Measurements from ENCODE around the gene TACC2. TPM values are rescaled to one million over a fixed set of nuclear protein-coding genes. Genes with fewer than 3 reads are reported as not detected.

The TACC2 gene
- total and polyA plus RNA-seq, 2 donors (not counting 3 experiments of a cell fraction or from before 2014, with no cell fraction given) = 14.4 to 46.2 TPM

GRCh38 chr10:121976607-121977006 is 12.4 kb upstream of the TACC2 start:
- FAIRE-seq (no peak), DNase-seq (ENCODE audit: low read depth, low spot score) (no peak)
- Histone ChIP-seq H3K9me1 (replicated peaks; ENCODE audit: control insufficient read depth, extremely low read depth, insufficient read depth, low read length) (no peaks in the 10 kb centered on the region), H3K36me3 (ENCODE audit: control insufficient read depth in 2 of 2, extremely low read depth in 1 of 2, insufficient read depth in 2 of 2, low read length in 2 of 2) (no peaks in the 10 kb centered on the region), H3K9me3 (replicated peaks; ENCODE audit: control insufficient read depth, insufficient read depth, low read length) (no peaks in the 10 kb centered on the region), H2AFZ (ENCODE audit: low read depth, low read length) (no peak overlapping the region), H3K9ac (replicated peaks; ENCODE audit: extremely low read depth, insufficient read depth, low read length) (no peak overlapping the region), H3K27ac (ENCODE audit: insufficient read depth, low read depth, low read length) (no peak overlapping the region), H3K4me1 (ENCODE audit: control insufficient read depth, extremely low read depth, insufficient read depth, low read length) (peaks cover 10% of the 10 kb centered on the region), H3K4me3 (replicated peaks in 1 of 3; ENCODE audit: insufficient read depth in 1 of 3, low read depth in 1 of 3, low read length in 3 of 3) (no peak overlapping the region), H3K4me2 (ENCODE audit: insufficient read depth, low read length) (no peak overlapping the region), H3K79me2 (ENCODE audit: control insufficient read depth, insufficient read depth, low read length) (peaks cover 22% of the 10 kb centered on the region), H4K20me1 (replicated peaks; ENCODE audit: control insufficient read depth, extremely low read depth, insufficient read depth, low read length) (no peaks in the 10 kb centered on the region), H3K27me3 (ENCODE audit: control insufficient read depth in 2 of 2, insufficient read depth in 2 of 2, low read length in 2 of 2) (peaks cover 0 to 3% of the 10 kb centered on the region in 2 experiments)
- intact Hi-C loops (cut with micrococcal nuclease) = no loop called here
- no TSS peak for BruUV-seq (replicated peaks)
- dilution Hi-C loops (cut with MboI; ENCODE audit: extremely low pct_ligation_motif_present, low sequenced_read_pairs) = no loop called here
- TF ChIP-seq CTCF (IDR thresholded peaks at IDR 0.05; ENCODE audit: extremely low read depth in 1 of 2, insufficient read depth in 1 of 2, low read depth in 1 of 2, low read length in 2 of 2) (no peak), JUN (IDR thresholded peaks at IDR 0.05; ENCODE audit: borderline replicate concordance, insufficient read depth, insufficient read length, low read depth) (no peak), MYC (IDR thresholded peaks at IDR 0.05; ENCODE audit: low read depth, low read length) (no peak), EZH2 (IDR thresholded peaks at IDR 0.05; ENCODE audit: borderline replicate concordance, low read depth, low read length, severe bottlenecking) (no peak), POLR2AphosphoS5 (IDR thresholded peaks at IDR 0.05; ENCODE audit: insufficient read depth, low read depth, low read length) (no peak), MAX (IDR thresholded peaks at IDR 0.05; ENCODE audit: insufficient read depth, insufficient read length) (no peak), GATA2 (IDR thresholded peaks at IDR 0.05; ENCODE audit: insufficient read depth, insufficient read length, low read depth, low read length) (no peak), FOS (IDR thresholded peaks at IDR 0.05; ENCODE audit: borderline replicate concordance, insufficient read depth, low read length) (no peak), POLR2A (IDR thresholded peaks at IDR 0.05; ENCODE audit: low read depth, low read length) (no peak)
- CTCF ChIA-PET = no interaction called here
- POLR2A ChIA-PET = no interaction called here
